HepG2 (cell line): ENCODE measurements around the gene DDX54. TPM values are rescaled to one million over a fixed set of nuclear protein-coding genes. Genes with fewer than 3 reads are reported as not detected.

Experiments used
- ATAC-seq: fragments of 200-7000 bp; cut with Tn5 transposase; 3 replicates; pipeline ENCODE4 v1.9.1; 2020; ENCODE audit warnings: mild to moderate bottlenecking, moderate library complexity
- BruUV-seq: library from RNA; stranded (reverse); fragments of 400-500 nt; replicated peaks from 2 replicates; lab custom pipeline; 2021; lab: Mats Ljungman, UMichigan
- CTCF ChIA-PET: fragments of 300-600 bp; formaldehyde crosslinking; extraction: SDS; loops from one replicate; lab custom pipeline; 2021; ENCODE audit warnings: low total read pairs, inconsistent platforms, low intra/inter-chr PET ratio; lab: Yijun Ruan, JAX
- POLR2A ChIA-PET: fragments of 350-600 bp; sonication (Branson Sonifier 250); formaldehyde crosslinking; loops from one replicate; lab custom pipeline; 2020; ENCODE audit warnings: antibody characterized with exemption, inconsistent platforms; lab: Yijun Ruan, JAX
- DNase-seq: peaks from one replicate; pipeline ENCODE4 v3.0.0-alpha.2; 2015; ENCODE audit warnings: low spot score
- FAIRE-seq: peaks from 3 replicates; lab custom pipeline; 2011; peaks lifted over from hg19 to GRCh38; lab: Jason Lieb, UNC
- H2AFZ ChIP-seq: one replicate; pipeline ENCODE4 v1.6.1; 2011; ENCODE audit warnings: low read length, inconsistent platforms
- H3K27ac ChIP-seq: fragments of 300-600 bp; 3 replicates; pipeline ENCODE4 v1.8.0; 2011; ENCODE audit warnings: mixed run types, mild to moderate bottlenecking, mixed read lengths, low read length, inconsistent platforms; ENCODE audit not compliant: insufficient read depth; ENCODE audit errors: extremely low read length
- H3K27me3 ChIP-seq, 2 experiments: fragments of 200-600 bp in 1 of 2; 2 replicates in 1 of 2; 3 replicates in 1 of 2; pipeline versions ENCODE4 v1.6.0 to v1.8.0; 2011; ENCODE audit warnings: low read length in 2 of 2, mild to moderate bottlenecking in 2 of 2, moderate library complexity in 2 of 2, inconsistent platforms in 1 of 2; ENCODE audit not compliant: insufficient read depth in 2 of 2, control insufficient read depth in 1 of 2
- H3K36me3 ChIP-seq, 2 experiments: fragments of 200-600 bp in 1 of 2; replicated peaks in 1 of 2; 2 replicates in 1 of 2; 3 replicates in 1 of 2; pipeline versions ENCODE4 v1.5.1 to v1.8.0; 2011; ENCODE audit warnings: low read length in 2 of 2, inconsistent platforms in 1 of 2; ENCODE audit not compliant: insufficient read depth in 2 of 2, control insufficient read depth in 1 of 2
- H3K4me1 ChIP-seq: 2 replicates; pipeline ENCODE4 v1.5.1; 2012; ENCODE audit warnings: low read length, inconsistent platforms; ENCODE audit not compliant: insufficient read depth
- H3K4me2 ChIP-seq: 2 replicates; pipeline ENCODE4 v1.6.0; 2011; ENCODE audit warnings: low read depth, low read length, inconsistent platforms
- H3K4me3 ChIP-seq, 3 experiments: fragments of 200-600 bp in 1 of 3; sonication (generic), shearing (Covaris generic) in 1 of 3; replicated peaks in 1 of 3; 2 replicates each; pipeline ENCODE4 v1.5.1; 2011 to 2016; ENCODE audit warnings: low read length in 3 of 3, inconsistent platforms in 2 of 3, low read depth in 2 of 3, mild to moderate bottlenecking in 2 of 3, control low read depth in 1 of 3, mixed read lengths in 1 of 3; ENCODE audit not compliant: insufficient read depth in 1 of 3
- H3K79me2 ChIP-seq: one replicate; pipeline ENCODE4 v1.6.1; 2011; ENCODE audit warnings: low read length, inconsistent platforms; ENCODE audit not compliant: insufficient read depth
- H3K9ac ChIP-seq: 2 replicates; pipeline ENCODE4 v1.6.0; 2011; ENCODE audit warnings: mild to moderate bottlenecking, low read depth, low read length, inconsistent platforms; ENCODE audit not compliant: insufficient read depth
- H3K9me3 ChIP-seq: 2 replicates; pipeline ENCODE4 v1.5.1; 2012; ENCODE audit warnings: mild to moderate bottlenecking, low read length
- H4K20me1 ChIP-seq: 2 replicates; pipeline ENCODE4 v1.6.0; 2011; ENCODE audit warnings: inconsistent platforms, mild to moderate bottlenecking, low read length, moderate library complexity; ENCODE audit not compliant: insufficient read depth
- CTCF ChIP-seq: sonication (generic); formaldehyde crosslinking; IDR thresholded peaks from 2 replicates; pipeline ENCODE4 v1.5.0; 2020; ENCODE audit warnings: mild to moderate bottlenecking, missing genetic modification reagents, moderate library complexity
- NR2C2 ChIP-seq: sonication (generic); formaldehyde crosslinking; IDR thresholded peaks from 2 replicates; pipeline ENCODE4 v1.4.0; 2020; ENCODE audit warnings: missing genetic modification reagents, mild to moderate bottlenecking, moderate library complexity, borderline replicate concordance
- SOX13 ChIP-seq, 3 experiments: fragments of 450-650 bp in 1 of 3; sonication (generic) in 1 of 3; formaldehyde crosslinking in 1 of 3; IDR thresholded peaks in 2 of 3; conservative IDR thresholded peaks in 1 of 3; 2 replicates each; pipeline versions ENCODE4 v1.5.0 to v1.6.1; 2016 to 2020; ENCODE audit warnings: antibody characterized with exemption in 1 of 3, mild to moderate bottlenecking in 1 of 3, missing compliant biosample characterization in 1 of 3, missing genetic modification reagents in 1 of 3, moderate library complexity in 1 of 3
- TARDBP ChIP-seq: sonication (generic); formaldehyde crosslinking; IDR thresholded peaks from 2 replicates; pipeline ENCODE4 v1.8.0; 2022; ENCODE audit warnings: mild to moderate bottlenecking, missing genetic modification reagents
- TEAD2 ChIP-seq: sonication (generic); formaldehyde crosslinking; IDR thresholded peaks from 2 replicates; pipeline ENCODE4 v1.9.0; 2021; ENCODE audit warnings: missing genetic modification reagents
- TGIF2 ChIP-seq: IDR thresholded peaks from 2 replicates; pipeline ENCODE4 v1.6.1; 2016; ENCODE audit warnings: control low read depth, missing compliant biosample characterization
- TMF1 ChIP-seq: sonication (generic); formaldehyde crosslinking; IDR thresholded peaks from 2 replicates; pipeline ENCODE4 v1.8.1; 2022; ENCODE audit warnings: low read depth, missing genetic modification reagents
- ZC3H4 ChIP-seq: sonication (generic); formaldehyde crosslinking; IDR thresholded peaks from 2 replicates; pipeline ENCODE4 v1.4.0; 2020; ENCODE audit warnings: missing genetic modification reagents, borderline replicate concordance
- ZMAT3 ChIP-seq: sonication (generic); formaldehyde crosslinking; conservative IDR thresholded peaks from 2 replicates; pipeline ENCODE4 v1.7.0; 2021; ENCODE audit warnings: missing genetic modification reagents
- ZNF101 ChIP-seq: sonication (generic); formaldehyde crosslinking; IDR thresholded peaks from 2 replicates; pipeline ENCODE4 v1.4.0; 2020; ENCODE audit warnings: mild to moderate bottlenecking, low read depth, missing genetic modification reagents, borderline replicate concordance
- ZNF235 ChIP-seq: sonication (generic); formaldehyde crosslinking; IDR thresholded peaks from 2 replicates; pipeline ENCODE4 v1.8.1; 2023; ENCODE audit warnings: mild to moderate bottlenecking, missing genetic modification reagents, borderline replicate concordance
- ZNF644 ChIP-seq: IDR thresholded peaks from 2 replicates; pipeline ENCODE4 v1.6.1; 2016; ENCODE audit warnings: low read depth
- WGBS: methylation state at CpG from one replicate; pipeline ENCODE4 v1.1.6; 2017; ENCODE audit warnings: low lambda C conversion rate; 5-methylcytosine and 5-hydroxymethylcytosine counted together
- in situ Hi-C: cut with HindIII; loops from 2 replicates; pipeline ENCODE4 v1.10.0; 2017; ENCODE audit warnings: low pct_unique_long_range_greater_than_20kb; ENCODE audit not compliant: extremely low pct_ligation_motif_present
- intact Hi-C: fragments of 100-400 bp; cut with micrococcal nuclease; formaldehyde crosslinking; loops from one replicate; pipeline ENCODE4 v1.10.0; 2022; ENCODE audit not compliant: unreplicated experiment
- polyA plus RNA-seq, 8 experiments: library from polyadenylated mRNA; depleted of rRNA in 3 of 8; stranded (reverse) in 7 of 8; unstranded in 1 of 8; fragments of >200 nt; fragmentation: Illumina TruSeq in 4 of 8; extraction: Trizol in 4 of 8; gene quantifications; 2 replicates each; pipeline versions ENCODE4 v1.2.1 to v1.2.3, GENCODE V29; 2011 to 2016; ENCODE audit warnings: low read depth in 4 of 8, missing spikeins in 1 of 8, mixed read lengths in 1 of 8; ENCODE audit not compliant: insufficient read depth in 1 of 8
- total RNA-seq, 5 experiments: library from RNA; depleted of rRNA; stranded (reverse); fragments of >200 nt; fragmentation: Illumina TruSeq; extraction: Trizol; gene quantifications; 2 replicates each; pipeline ENCODE4 v1.2.3, GENCODE V29; 2016; ENCODE audit warnings: low read depth in 1 of 5
- TF ChIP-seq, protein P1 (sequence below): sonication (generic); formaldehyde crosslinking; IDR thresholded peaks from 2 replicates; pipeline ENCODE4 v1.4.0; 2020; ENCODE audit warnings: missing genetic modification reagents
- TF ChIP-seq, protein P2 (sequence below): sonication (generic); formaldehyde crosslinking; IDR thresholded peaks from 2 replicates; pipeline ENCODE4 v1.4.0; 2020; ENCODE audit warnings: mild to moderate bottlenecking, missing genetic modification reagents
- TF ChIP-seq, protein P3 (sequence below): sonication (generic); formaldehyde crosslinking; conservative IDR thresholded peaks from 2 replicates; pipeline ENCODE4 v1.4.0; 2020; ENCODE audit warnings: missing genetic modification reagents
- TF ChIP-seq, protein P4 (sequence below): sonication (generic); formaldehyde crosslinking; IDR thresholded peaks from 2 replicates; pipeline ENCODE4 v1.4.0; 2020; ENCODE audit warnings: missing genetic modification reagents, mild to moderate bottlenecking, borderline replicate concordance

The DDX54 gene
- total and polyA plus RNA-seq, 2 of the 13 experiments (the other 11 are each of a cell fraction or from before 2014, with no cell fraction given) = 59.7 to 61.1 TPM

DNA sequence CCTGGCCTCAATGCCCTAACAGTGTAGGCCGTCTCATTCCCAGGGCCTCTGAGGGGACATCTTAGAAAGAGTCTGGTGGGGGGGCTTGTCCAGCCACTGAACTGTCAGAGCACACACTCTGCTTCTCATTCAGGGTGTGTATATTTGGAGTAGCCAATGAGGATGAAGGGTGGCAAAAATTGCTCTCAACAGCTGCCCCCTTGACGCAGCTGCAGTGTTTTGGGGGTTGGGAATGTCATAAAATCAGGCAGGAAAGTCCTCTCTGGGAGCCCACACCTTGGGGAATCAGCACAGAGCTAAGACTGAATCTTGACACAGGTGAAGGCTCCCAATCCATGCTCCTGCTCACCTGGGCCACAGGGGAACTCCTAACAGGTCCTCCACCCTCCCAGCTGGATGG, 51.2 kb downstream of the DDX54 start (continued):
- no peak for TF ChIP-seq CTCF
- no peak for TF ChIP-seq ZC3H4 (CRISPR knock-in tag)
- no peak for TF ChIP-seq ZNF644
- TF ChIP-seq SOX13 (IDR thresholded peaks at IDR 0.05) = no peak
- no peak for TF ChIP-seq SOX13 (CRISPR knock-in tag; conservative IDR thresholded peaks at IDR 0.05 in 1 of 2, IDR thresholded peaks at IDR 0.05 in 1 of 2)
- TF ChIP-seq ZNF235 = no peak
- no peak for TF ChIP-seq TARDBP

- Histone ChIP-seq H3K9me3 (no peaks in the 10 kb centered on the region), H3K4me1 (no peaks in the 10 kb centered on the region), H3K9ac (no peak overlapping the region), H3K79me2 (no peaks in the 10 kb centered on the region), H2AFZ (no peak overlapping the region), H3K4me2 (no peak overlapping the region), H3K4me3 (no peak overlapping the region), H4K20me1 (no peaks in the 10 kb centered on the region), H3K27me3 (peaks cover 0 to 1% of the 10 kb centered on the region in 2 experiments; a peak in 1 of 5 replicates), H3K27ac (no peak overlapping the region), H3K36me3 (no peaks in the 10 kb centered on the region)
- in situ Hi-C loops = no loop called here
- POLR2A ChIA-PET = no interaction called here
- intact Hi-C loops = no loop called here
- BruUV-seq = no TSS peak
- CTCF ChIA-PET = no interaction called here
- no peak for DNase-seq
- no peak for ATAC-seq
- WGBS = no CpG with 5 or more reads among the region's 3 CpGs
- FAIRE-seq = no peak
- TF ChIP-seq, protein P1, sequence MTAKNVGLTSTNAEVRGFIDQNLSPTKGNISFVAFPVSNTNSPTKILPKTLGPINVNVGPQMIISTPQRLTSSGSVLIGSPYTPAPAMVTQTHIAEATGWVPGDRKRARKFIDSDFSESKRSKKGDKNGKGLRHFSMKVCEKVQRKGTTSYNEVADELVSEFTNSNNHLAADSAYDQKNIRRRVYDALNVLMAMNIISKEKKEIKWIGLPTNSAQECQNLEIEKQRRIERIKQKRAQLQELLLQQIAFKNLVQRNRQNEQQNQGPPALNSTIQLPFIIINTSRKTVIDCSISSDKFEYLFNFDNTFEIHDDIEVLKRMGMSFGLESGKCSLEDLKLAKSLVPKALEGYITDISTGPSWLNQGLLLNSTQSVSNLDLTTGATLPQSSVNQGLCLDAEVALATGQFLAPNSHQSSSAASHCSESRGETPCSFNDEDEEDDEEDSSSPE = no peak
- TF ChIP-seq ZNF101 (CRISPR knock-in tag) = no peak
- TF ChIP-seq ZMAT3 = no peak
- TF ChIP-seq, protein P2, sequence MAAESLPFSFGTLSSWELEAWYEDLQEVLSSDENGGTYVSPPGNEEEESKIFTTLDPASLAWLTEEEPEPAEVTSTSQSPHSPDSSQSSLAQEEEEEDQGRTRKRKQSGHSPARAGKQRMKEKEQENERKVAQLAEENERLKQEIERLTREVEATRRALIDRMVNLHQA (CRISPR knock-in tag) = no peak
- TF ChIP-seq, protein P3, sequence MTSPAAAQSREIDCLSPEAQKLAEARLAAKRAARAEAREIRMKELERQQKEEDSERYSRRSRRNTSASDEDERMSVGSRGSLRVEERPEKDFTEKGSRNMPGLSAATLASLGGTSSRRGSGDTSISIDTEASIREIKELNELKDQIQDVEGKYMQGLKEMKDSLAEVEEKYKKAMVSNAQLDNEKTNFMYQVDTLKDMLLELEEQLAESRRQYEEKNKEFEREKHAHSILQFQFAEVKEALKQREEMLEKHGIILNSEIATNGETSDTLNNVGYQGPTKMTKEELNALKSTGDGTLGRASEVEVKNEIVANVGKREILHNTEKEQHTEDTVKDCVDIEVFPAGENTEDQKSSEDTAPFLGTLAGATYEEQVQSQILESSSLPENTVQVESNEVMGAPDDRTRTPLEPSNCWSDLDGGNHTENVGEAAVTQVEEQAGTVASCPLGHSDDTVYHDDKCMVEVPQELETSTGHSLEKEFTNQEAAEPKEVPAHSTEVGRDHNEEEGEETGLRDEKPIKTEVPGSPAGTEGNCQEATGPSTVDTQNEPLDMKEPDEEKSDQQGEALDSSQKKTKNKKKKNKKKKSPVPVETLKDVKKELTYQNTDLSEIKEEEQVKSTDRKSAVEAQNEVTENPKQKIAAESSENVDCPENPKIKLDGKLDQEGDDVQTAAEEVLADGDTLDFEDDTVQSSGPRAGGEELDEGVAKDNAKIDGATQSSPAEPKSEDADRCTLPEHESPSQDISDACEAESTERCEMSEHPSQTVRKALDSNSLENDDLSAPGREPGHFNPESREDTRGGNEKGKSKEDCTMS (CRISPR knock-in tag) = no peak
- no peak for TF ChIP-seq TEAD2 (CRISPR knock-in tag)
- no peak for TF ChIP-seq TMF1
- no peak for TF ChIP-seq TGIF2 (CRISPR knock-in tag)
- TF ChIP-seq NR2C2 (CRISPR knock-in tag) = no peak
- TF ChIP-seq, protein P4, sequence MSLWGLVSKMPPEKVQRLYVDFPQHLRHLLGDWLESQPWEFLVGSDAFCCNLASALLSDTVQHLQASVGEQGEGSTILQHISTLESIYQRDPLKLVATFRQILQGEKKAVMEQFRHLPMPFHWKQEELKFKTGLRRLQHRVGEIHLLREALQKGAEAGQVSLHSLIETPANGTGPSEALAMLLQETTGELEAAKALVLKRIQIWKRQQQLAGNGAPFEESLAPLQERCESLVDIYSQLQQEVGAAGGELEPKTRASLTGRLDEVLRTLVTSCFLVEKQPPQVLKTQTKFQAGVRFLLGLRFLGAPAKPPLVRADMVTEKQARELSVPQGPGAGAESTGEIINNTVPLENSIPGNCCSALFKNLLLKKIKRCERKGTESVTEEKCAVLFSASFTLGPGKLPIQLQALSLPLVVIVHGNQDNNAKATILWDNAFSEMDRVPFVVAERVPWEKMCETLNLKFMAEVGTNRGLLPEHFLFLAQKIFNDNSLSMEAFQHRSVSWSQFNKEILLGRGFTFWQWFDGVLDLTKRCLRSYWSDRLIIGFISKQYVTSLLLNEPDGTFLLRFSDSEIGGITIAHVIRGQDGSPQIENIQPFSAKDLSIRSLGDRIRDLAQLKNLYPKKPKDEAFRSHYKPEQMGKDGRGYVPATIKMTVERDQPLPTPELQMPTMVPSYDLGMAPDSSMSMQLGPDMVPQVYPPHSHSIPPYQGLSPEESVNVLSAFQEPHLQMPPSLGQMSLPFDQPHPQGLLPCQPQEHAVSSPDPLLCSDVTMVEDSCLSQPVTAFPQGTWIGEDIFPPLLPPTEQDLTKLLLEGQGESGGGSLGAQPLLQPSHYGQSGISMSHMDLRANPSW = no peak
These were observed 51.6 kb downstream of the DDX54 start for GRCh38 chr12:113133666-113134065.
